GM12892 (cell line): Measurements from ENCODE around the gene PGK1.

Experiments
- POLR2A ChIP-seq: IDR thresholded peaks from 2 replicates; pipeline ENCODE4 v1.6.1; 2011; ENCODE audit warnings: low read depth, low read length, control low read depth
- POLR2AphosphoS5 ChIP-seq: IDR thresholded peaks from 2 replicates; pipeline ENCODE4 v1.6.1; 2011; ENCODE audit warnings: low read depth, low read length, control low read depth
- TAF1 ChIP-seq: IDR thresholded peaks from 2 replicates; pipeline ENCODE4 v1.6.1; 2011; ENCODE audit warnings: low read depth, mild to moderate bottlenecking, control low read depth, low read length, borderline replicate concordance

- TF ChIP-seq POLR2A (no peak), POLR2AphosphoS5 (no peak), TAF1 (no peak)
Observed at GRCh38 chrX:78123190-78123589, 19.1 kb downstream of the PGK1 start.
